K562 (cell line): ENCODE data around the gene FGD6. TPM values are rescaled to one million over a fixed set of nuclear protein-coding genes. Genes with fewer than 3 reads are reported as not detected.
A peak's percentile ranks its signal among the peaks of the same experiment; 100 is the strongest.
"Not testable (repeated sequence)": the region's sequence is repeated elsewhere in the genome, so short reads cannot be mapped to it uniquely, and the experiment has no call there.

Experiments used
- ATAC-seq: fragments of 200-7000 bp; cut with Tn5 transposase; 3 replicates; pipeline ENCODE4 v1.9.1; 2020; ENCODE audit warnings: moderate library complexity
- BruUV-seq: library from RNA; stranded (reverse); fragments of 400-500 nt; replicated peaks from 2 replicates; lab custom pipeline; 2021; lab: Mats Ljungman, UMichigan
- CTCF ChIA-PET: fragments of 300-600 bp; formaldehyde crosslinking; extraction: SDS; loops from one replicate; lab custom pipeline; 2021; ENCODE audit warnings: low intra/inter-chr PET ratio; lab: Yijun Ruan, JAX
- POLR2A ChIA-PET: fragments of 300-600, 350-650 bp; sonication (Branson Sonifier 250); formaldehyde crosslinking; extraction: SDS; loops from one replicate; lab custom pipeline; 2021; ENCODE audit warnings: antibody characterized with exemption, inconsistent platforms; lab: Yijun Ruan, JAX
- DNase-seq, 4 experiments: peaks; one replicate each; pipeline versions ENCODE4 v3.0.0 to v3.0.0-alpha.2; 2011 to 2018; ENCODE audit warnings: low spot score in 3 of 4, mixed read lengths in 3 of 4; ENCODE audit errors: extremely low read depth in 1 of 4
- FAIRE-seq: peaks from 2 replicates; lab custom pipeline; 2011; peaks lifted over from hg19 to GRCh38; lab: Jason Lieb, UNC
- H2AFZ ChIP-seq: 2 replicates; pipeline ENCODE4 v1.6.0; 2011; ENCODE audit warnings: low read depth, low read length, control low read depth, inconsistent platforms
- H3K27ac ChIP-seq: fragments of 200-600 bp; 3 replicates; pipeline ENCODE4 v1.8.0; 2011; ENCODE audit warnings: low read depth, mild to moderate bottlenecking, control low read depth, inconsistent platforms, low read length, moderate library complexity, mixed read lengths; ENCODE audit errors: extremely low read depth
- H3K27me3 ChIP-seq, 2 experiments: fragments of 300-600 bp in 1 of 2; 2 replicates in 1 of 2; 3 replicates in 1 of 2; pipeline versions ENCODE4 v1.6.0 to v1.8.0; 2011; ENCODE audit warnings: inconsistent platforms in 2 of 2, low read length in 2 of 2, mild to moderate bottlenecking in 1 of 2, mixed read lengths in 1 of 2, moderate library complexity in 1 of 2; ENCODE audit not compliant: control insufficient read depth in 2 of 2, insufficient read depth in 2 of 2
- H3K36me3 ChIP-seq: fragments of 300-600 bp; 3 replicates; pipeline ENCODE4 v1.8.0; 2011; ENCODE audit warnings: mild to moderate bottlenecking, low read length, inconsistent platforms; ENCODE audit not compliant: control insufficient read depth, insufficient read depth
- H3K4me1 ChIP-seq, 2 experiments: fragments of 200-600 bp in 1 of 2; replicated peaks in 1 of 2; 2 replicates in 1 of 2; 3 replicates in 1 of 2; pipeline versions ENCODE4 v1.5.1 to v1.8.0; 2011; ENCODE audit warnings: inconsistent platforms in 2 of 2, low read length in 2 of 2, mild to moderate bottlenecking in 1 of 2, mixed read lengths in 1 of 2, moderate library complexity in 1 of 2; ENCODE audit not compliant: control insufficient read depth in 2 of 2, insufficient read depth in 2 of 2
- H3K4me2 ChIP-seq: 2 replicates; pipeline ENCODE4 v1.6.1; 2011; ENCODE audit warnings: low read length, control low read depth, inconsistent platforms, mixed read lengths; ENCODE audit not compliant: insufficient read depth
- H3K4me3 ChIP-seq: fragments of 200-600 bp; sonication (generic), shearing (Covaris generic); 2 replicates; pipeline ENCODE4 v1.5.1; 2016; ENCODE audit warnings: control low read depth, inconsistent platforms
- H3K79me2 ChIP-seq: fragments of 200-600 bp; 3 replicates; pipeline ENCODE4 v1.8.0; 2011; ENCODE audit warnings: low read length, inconsistent platforms; ENCODE audit not compliant: control insufficient read depth, insufficient read depth
- H3K9ac ChIP-seq, 2 experiments: 2 replicates each; pipeline versions ENCODE4 v1.6.0 to v1.6.1; 2011; ENCODE audit warnings: low read depth in 2 of 2, low read length in 2 of 2, control low read depth in 1 of 2, inconsistent platforms in 1 of 2, mild to moderate bottlenecking in 1 of 2, mixed read lengths in 1 of 2; ENCODE audit not compliant: insufficient read depth in 1 of 2
- H3K9me1 ChIP-seq: one replicate; pipeline ENCODE4 v1.6.0; 2011; ENCODE audit warnings: inconsistent platforms, mild to moderate bottlenecking, low read length, moderate library complexity; ENCODE audit not compliant: control insufficient read depth, insufficient read depth
- H3K9me3 ChIP-seq: replicated peaks from 2 replicates; pipeline ENCODE4 v1.5.1; 2011; ENCODE audit warnings: low read depth, low read length, inconsistent platforms; ENCODE audit not compliant: control insufficient read depth, insufficient read depth
- H4K20me1 ChIP-seq: replicated peaks from 2 replicates; pipeline ENCODE4 v1.6.1; 2011; ENCODE audit warnings: low read length, inconsistent platforms, mixed read lengths; ENCODE audit not compliant: control insufficient read depth, insufficient read depth
- BMI1 ChIP-seq: fragments of 150-350 bp; IDR thresholded peaks from 2 replicates; pipeline ENCODE4 v1.6.1; 2014; ENCODE audit warnings: low read length
- CBFA2T2 ChIP-seq: fragments of 450-650 bp; conservative IDR thresholded peaks from 2 replicates; pipeline ENCODE4 v1.6.1; 2017; ENCODE audit warnings: mild to moderate bottlenecking
- CBFA2T3 ChIP-seq: fragments of 450-650 bp; IDR thresholded peaks from 2 replicates; pipeline ENCODE4 v1.6.1; 2017
- DPF2 ChIP-seq: fragments of 450-650 bp; IDR thresholded peaks from 2 replicates; pipeline ENCODE4 v1.6.1; 2016
- EGR1 ChIP-seq: fragments of 450-650 bp; conservative IDR thresholded peaks from 2 replicates; pipeline ENCODE4 v1.6.1; 2017; ENCODE audit warnings: mild to moderate bottlenecking
- KDM1A ChIP-seq, 2 experiments: fragments of 450-650 bp; IDR thresholded peaks; 2 replicates each; pipeline ENCODE4 v1.6.1; 2016; ENCODE audit warnings: mild to moderate bottlenecking in 2 of 2
- NR2C1 ChIP-seq, 2 experiments: fragments of 450-650 bp; IDR thresholded peaks; 2 replicates each; pipeline ENCODE4 v1.6.1; 2017; ENCODE audit warnings: mild to moderate bottlenecking in 2 of 2, antibody characterized with exemption in 1 of 2, inconsistent platforms in 1 of 2, missing compliant biosample characterization in 1 of 2, missing genetic modification characterization in 1 of 2
- ZFP1 ChIP-seq: fragments of 450-650 bp; formaldehyde crosslinking; IDR thresholded peaks from 2 replicates; pipeline ENCODE4 v1.4.0; 2020; ENCODE audit warnings: mild to moderate bottlenecking, mixed read lengths
- ZNF699 ChIP-seq: fragments of 250-450 bp; sonication (Bioruptor Pico); IDR thresholded peaks from 2 replicates; pipeline ENCODE4 v1.8.0; 2021; ENCODE audit warnings: mild to moderate bottlenecking, moderate library complexity; ENCODE audit not compliant: insufficient replicate concordance
- WGBS: fragments of 100-300 bp; shearing (Covaris generic); methylation state at CpG from one replicate; pipeline ENCODE4 v1.1.6; 2016; ENCODE audit warnings: low coverage, mixed read lengths; ENCODE audit not compliant: insufficient coverage; ENCODE audit errors: missing lambda C conversion rate; 5-methylcytosine and 5-hydroxymethylcytosine counted together
- in situ Hi-C: fragments of 300-500 bp; cut with MboI; formaldehyde crosslinking; loops from 4 replicates; pipeline ENCODE4 v1.15.0; 2018; ENCODE audit warnings: inconsistent platforms, mixed read lengths
- intact Hi-C: fragments of 100-400 bp; cut with micrococcal nuclease; formaldehyde crosslinking; loops from 2 replicates; pipeline ENCODE4 v1.14.2; 2022
- polyA plus RNA-seq, 8 experiments: library from polyadenylated mRNA; depleted of rRNA in 4 of 8; stranded (reverse) in 5 of 8; unstranded in 3 of 8; fragments of >200 nt; fragmentation: Nextera tagmentation in 2 of 8; fragmentation: Illumina TruSeq in 1 of 8; extraction: Ambion mirVana in 2 of 8; extraction: Trizol in 1 of 8; gene quantifications; 2 replicates each; pipeline versions ENCODE4 v1.2.1 to v1.2.3, GENCODE V29; 2011 to 2014; ENCODE audit warnings: inconsistent platforms in 1 of 8, missing spikeins in 1 of 8
- total RNA-seq, 7 experiments: library from RNA; depleted of rRNA in 6 of 7; stranded (reverse); fragments of >200 nt in 6 of 7; fragmentation: Illumina TruSeq in 2 of 7; extraction: Trizol in 2 of 7; gene quantifications; 2 replicates each; pipeline versions ENCODE4 v1.2.1 to v1.2.3, GENCODE V29; 2011 to 2021; ENCODE audit warnings: low replicate concordance in 1 of 7
- TF ChIP-seq, protein P1 (sequence below): fragments of 250-450 bp; sonication (Bioruptor Pico); IDR thresholded peaks from 2 replicates; pipeline ENCODE4 v1.8.0; 2022; ENCODE audit warnings: moderate library complexity, mild to moderate bottlenecking, inconsistent platforms
- TF ChIP-seq, protein P2 (sequence below), 2 experiments: fragments of 450-650 bp in 1 of 2; sonication (generic) in 1 of 2; formaldehyde crosslinking in 1 of 2; IDR thresholded peaks in 1 of 2; conservative IDR thresholded peaks in 1 of 2; 2 replicates each; pipeline versions ENCODE4 v1.6.1 to v1.8.1; 2016 to 2023; ENCODE audit warnings: mild to moderate bottlenecking in 2 of 2, moderate library complexity in 2 of 2, inconsistent platforms in 1 of 2, missing genetic modification reagents in 1 of 2

Gene FGD6
- total and polyA plus RNA-seq, 9 of the 15 experiments (the other 6 are each of a cell fraction or from before 2014, with no cell fraction given) = 1.5 to 11.1 (median 5.8) TPM

DNA sequence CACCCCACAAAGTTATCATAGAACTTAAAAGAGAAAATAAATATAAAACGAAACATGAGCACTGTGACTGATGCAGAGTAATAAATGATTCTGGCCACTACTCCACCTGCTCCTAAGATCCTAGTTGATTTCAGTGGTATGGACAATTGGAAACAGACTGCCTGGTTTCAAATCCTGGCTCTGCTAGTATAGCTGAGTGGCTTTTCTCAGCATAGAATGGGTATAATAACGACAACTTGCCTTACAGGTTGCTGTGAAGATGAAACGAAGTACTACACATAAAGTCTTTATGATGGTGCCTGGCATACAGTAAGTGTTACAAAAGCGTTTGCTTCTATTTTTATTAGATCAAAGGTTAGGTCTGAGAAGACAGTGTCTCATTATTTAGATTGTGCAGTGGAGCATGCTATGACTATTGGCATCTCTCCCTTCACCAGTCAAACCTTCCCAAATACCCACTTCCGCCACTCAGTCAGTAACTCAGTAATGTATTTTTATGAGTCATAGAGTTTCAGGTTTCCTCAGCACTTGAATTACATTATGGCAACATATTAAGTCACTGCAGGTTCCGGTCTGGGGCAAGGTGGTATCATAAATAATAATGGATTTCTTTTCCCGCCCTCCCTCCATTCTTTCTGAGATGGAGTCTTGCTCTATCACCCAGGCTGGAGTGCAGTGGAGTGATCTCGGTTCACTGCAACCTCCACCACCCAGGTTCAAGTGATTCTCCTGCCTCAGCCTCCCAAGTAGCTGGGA lies 114.2 kb downstream of the FGD6 start (continued):
- TF ChIP-seq, protein P1, sequence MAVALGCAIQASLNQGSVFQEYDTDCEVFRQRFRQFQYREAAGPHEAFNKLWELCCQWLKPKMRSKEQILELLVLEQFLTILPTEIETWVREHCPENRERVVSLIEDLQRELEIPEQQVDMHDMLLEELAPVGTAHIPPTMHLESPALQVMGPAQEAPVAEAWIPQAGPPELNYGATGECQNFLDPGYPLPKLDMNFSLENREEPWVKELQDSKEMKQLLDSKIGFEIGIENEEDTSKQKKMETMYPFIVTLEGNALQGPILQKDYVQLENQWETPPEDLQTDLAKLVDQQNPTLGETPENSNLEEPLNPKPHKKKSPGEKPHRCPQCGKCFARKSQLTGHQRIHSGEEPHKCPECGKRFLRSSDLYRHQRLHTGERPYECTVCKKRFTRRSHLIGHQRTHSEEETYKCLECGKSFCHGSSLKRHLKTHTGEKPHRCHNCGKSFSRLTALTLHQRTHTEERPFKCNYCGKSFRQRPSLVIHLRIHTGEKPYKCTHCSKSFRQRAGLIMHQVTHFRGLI = no peak
- TF ChIP-seq BMI1 (no peak), ZNF699 (CRISPR knock-in tag) (no peak), ZFP1 (CRISPR knock-in tag) (no peak), NR2C1 (IDR thresholded peaks at IDR 0.05) (no peak), NR2C1 (tag; IDR thresholded peaks at IDR 0.05) (no peak)

DNA sequence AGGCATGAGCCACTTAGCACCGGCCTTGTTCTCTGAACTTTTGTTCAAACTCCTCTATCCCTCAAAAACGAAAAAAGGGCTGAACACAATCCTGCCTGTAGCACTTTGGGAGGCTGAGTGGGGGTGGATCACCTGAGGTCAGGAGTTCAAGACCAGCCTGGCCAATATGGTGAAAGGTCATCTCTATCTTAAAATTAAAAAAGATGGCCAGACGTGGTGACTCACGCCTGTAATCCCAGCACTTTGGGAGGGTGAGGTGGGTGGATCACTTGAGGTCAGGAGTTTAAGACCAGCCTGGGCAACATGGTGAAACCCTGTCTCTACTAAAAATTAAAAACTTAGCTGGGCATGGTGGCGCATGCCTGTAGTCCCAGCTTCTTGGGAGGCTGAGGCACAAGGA lies 115.3 kb downstream of the FGD6 start:
- DNase-seq = peak in 1 of 4 experiments; percentile 12
- H3K4me3 ChIP-seq, H3K9me3 ChIP-seq, H3K4me2 ChIP-seq, H3K9me1 ChIP-seq, POLR2A ChIA-PET, H3K9ac ChIP-seq, ATAC-seq, H3K4me1 ChIP-seq, H3K79me2 ChIP-seq, H3K27ac ChIP-seq, H2AFZ ChIP-seq, H3K27me3 ChIP-seq, intact Hi-C loops, CTCF ChIA-PET, H4K20me1 ChIP-seq, FAIRE-seq, BruUV-seq: not testable (repeated sequence)
- 46% methylated on average over 5 of the region's 5 CpGs for WGBS
- in situ Hi-C loops = loop anchor here (10.0 kb wide), 1 partner anchor 233 kb away; no protein-coding TSS in a partner anchor
- peaks cover 19% of the 10 kb centered on the region; the same call in 1 of the 3 replicates for H3K36me3 ChIP-seq
- TF ChIP-seq KDM1A (IDR thresholded peaks at IDR 0.05) (peak; percentile 80; a peak in 3 of 4 replicates), EGR1 (peak; percentile 61), CBFA2T2 (peak; percentile 55), DPF2 (0 out of 2 replicates have a peak, but pooled peaks have one; percentile 15), CBFA2T3 (peak; percentile 71)
- TF ChIP-seq, protein P2, sequence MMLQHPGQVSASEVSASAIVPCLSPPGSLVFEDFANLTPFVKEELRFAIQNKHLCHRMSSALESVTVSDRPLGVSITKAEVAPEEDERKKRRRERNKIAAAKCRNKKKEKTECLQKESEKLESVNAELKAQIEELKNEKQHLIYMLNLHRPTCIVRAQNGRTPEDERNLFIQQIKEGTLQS (IDR thresholded peaks at IDR 0.05) = peak; percentile 35
- TF ChIP-seq, protein P2 (CRISPR knock-in tag; conservative IDR thresholded peaks at IDR 0.05) = not testable (repeated sequence)
